Measurements from ENCODE around the gene SYNDIG1.
"Not testable (repeated sequence)": the region's sequence is repeated elsewhere in the genome, so short reads cannot be mapped to it uniquely, and the experiment has no call there.

The SYNDIG1 gene

DNA sequence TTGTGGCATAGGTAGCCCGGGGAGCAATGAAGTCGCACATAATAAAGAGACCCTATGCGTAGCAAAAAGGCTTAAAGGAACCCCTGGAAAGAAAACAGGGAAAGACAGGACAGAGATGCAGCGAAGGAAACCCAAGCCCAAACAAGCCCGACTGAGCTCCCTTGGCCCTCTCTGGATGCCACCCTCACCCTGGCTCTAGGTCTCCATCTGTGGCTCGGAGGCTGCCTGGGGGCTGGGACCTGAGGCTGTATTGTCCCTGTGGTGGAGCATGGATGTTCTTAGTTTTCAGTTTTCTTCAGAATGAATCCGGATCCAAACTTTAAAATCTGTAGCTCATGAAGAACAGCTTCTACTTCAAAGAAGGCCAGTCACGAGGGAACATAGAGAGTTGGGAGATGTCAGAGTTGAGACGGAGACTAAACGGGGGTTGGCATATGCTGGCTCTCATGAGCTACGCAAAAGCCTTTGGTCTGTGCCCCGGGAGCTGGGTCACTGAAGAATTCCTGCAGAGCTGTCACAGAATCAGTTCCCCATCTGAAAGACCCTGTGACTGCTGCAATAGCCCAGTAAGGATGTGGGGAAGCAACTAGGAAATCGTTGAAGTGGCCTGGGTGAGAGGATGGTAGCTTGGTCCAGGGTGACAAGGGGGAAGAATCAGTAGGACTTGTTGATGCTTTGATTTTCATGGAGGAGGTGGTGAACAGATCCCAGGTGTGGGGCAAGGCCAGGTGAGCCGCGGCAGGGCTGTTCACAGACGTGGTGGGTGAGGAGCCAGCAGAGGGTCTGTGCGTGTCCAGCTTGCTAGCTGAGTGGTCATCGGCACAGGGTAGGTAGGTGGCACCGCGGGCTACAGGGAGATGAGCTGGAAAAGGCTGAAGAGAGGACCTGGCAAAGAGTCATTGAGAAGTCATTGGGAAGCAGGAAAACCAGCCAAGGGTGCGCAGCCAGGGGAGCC lies 35.2 kb downstream of the SYNDIG1 start:
- H3K27ac Mint-ChIP-seq = peak overlapping the region; percentile 6
- no peaks in the 10 kb centered on the region for H3K9me3 Mint-ChIP-seq
- H3K4me1 Mint-ChIP-seq (ENCODE audit: low read depth) = no peaks in the 10 kb centered on the region
- no peak for DNase-seq
- H3K27me3 Mint-ChIP-seq = peaks cover 10% of the 10 kb centered on the region
- H3K4me3 Mint-ChIP-seq = no peak overlapping the region
- H3K36me3 Mint-ChIP-seq (ENCODE audit: low read depth) = no peaks in the 10 kb centered on the region

DNA sequence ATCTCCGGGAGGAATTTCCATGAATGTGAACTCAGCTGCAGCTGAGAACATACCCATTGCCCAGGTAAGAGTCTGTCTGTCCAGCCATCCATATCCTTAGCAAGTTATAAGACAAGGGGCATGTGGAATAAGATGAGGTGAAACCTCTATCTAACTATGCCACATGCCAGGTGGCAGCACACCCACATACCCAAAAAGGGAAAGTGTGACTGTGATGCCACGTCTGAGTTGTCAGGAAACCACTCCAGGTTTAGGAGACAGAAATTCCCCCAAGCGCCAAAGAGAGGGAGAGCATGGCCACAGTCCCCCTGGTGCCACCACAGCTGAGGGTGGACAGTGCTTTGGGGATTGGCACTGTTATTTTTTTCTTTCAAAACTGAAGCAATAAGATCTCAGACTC lies 36.7 kb downstream of the SYNDIG1 start:
- no peak overlapping the region for H3K4me3 Mint-ChIP-seq
- peaks cover 10% of the 10 kb centered on the region for H3K27me3 Mint-ChIP-seq
- no peak overlapping the region for H3K27ac Mint-ChIP-seq
- H3K4me1 Mint-ChIP-seq (ENCODE audit: low read depth) = no peaks in the 10 kb centered on the region
- H3K9me3 Mint-ChIP-seq = no peaks in the 10 kb centered on the region
- DNase-seq = no peak
- no peaks in the 10 kb centered on the region for H3K36me3 Mint-ChIP-seq (ENCODE audit: low read depth)

- no peak for DNase-seq
- no peak overlapping the region for H3K27ac Mint-ChIP-seq
- H3K4me1 Mint-ChIP-seq (ENCODE audit: low read depth) = no peaks in the 10 kb centered on the region
- no peaks in the 10 kb centered on the region for H3K36me3 Mint-ChIP-seq (ENCODE audit: low read depth)
- H3K4me3 Mint-ChIP-seq = no peak overlapping the region
- no peaks in the 10 kb centered on the region for H3K9me3 Mint-ChIP-seq
- peaks cover 14% of the 10 kb centered on the region for H3K27me3 Mint-ChIP-seq
These were observed 37.3 kb downstream of the SYNDIG1 start for GRCh38 chr20:24506696-24507095.

- Mint-ChIP-seq H3K27me3 (peaks cover 15% of the 10 kb centered on the region), H3K9me3 (no peaks in the 10 kb centered on the region), H3K27ac (no peak overlapping the region), H3K4me1 (ENCODE audit: low read depth) (no peaks in the 10 kb centered on the region), H3K36me3 (ENCODE audit: low read depth) (no peaks in the 10 kb centered on the region), H3K4me3 (no peak overlapping the region)
- no peak for DNase-seq
These were observed 37.9 kb downstream of the SYNDIG1 start for GRCh38 chr20:24507182-24507853.

GRCh38 chr20:24512441-24512840 lies 43.0 kb downstream of the SYNDIG1 start:
- H3K36me3 Mint-ChIP-seq (ENCODE audit: low read depth); H3K4me3 Mint-ChIP-seq; H3K4me1 Mint-ChIP-seq (ENCODE audit: low read depth); DNase-seq; H3K9me3 Mint-ChIP-seq; H3K27ac Mint-ChIP-seq; H3K27me3 Mint-ChIP-seq: not testable (repeated sequence)

DNA sequence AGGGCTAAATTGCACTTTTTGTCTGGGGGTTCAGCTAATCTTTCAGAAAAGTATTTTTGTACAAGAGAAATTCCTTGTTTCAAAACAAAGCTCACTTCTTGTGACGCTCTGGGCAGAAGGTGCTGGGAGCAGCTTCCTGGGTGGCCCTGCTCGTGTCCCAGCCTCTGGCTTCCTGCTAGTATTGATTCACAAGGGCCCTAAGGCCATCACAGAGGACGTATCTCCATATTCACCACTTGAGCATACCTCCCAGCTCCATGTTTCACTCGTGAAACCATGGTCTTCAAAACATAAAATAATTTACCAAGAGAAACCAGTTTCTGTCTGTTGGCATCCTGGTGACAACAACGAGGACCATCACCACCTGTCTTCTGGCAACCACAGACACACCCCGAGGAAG lies 49.1 kb downstream of the SYNDIG1 start:
- H3K27me3 Mint-ChIP-seq = no peaks in the 10 kb centered on the region
- DNase-seq = no peak

DNA sequence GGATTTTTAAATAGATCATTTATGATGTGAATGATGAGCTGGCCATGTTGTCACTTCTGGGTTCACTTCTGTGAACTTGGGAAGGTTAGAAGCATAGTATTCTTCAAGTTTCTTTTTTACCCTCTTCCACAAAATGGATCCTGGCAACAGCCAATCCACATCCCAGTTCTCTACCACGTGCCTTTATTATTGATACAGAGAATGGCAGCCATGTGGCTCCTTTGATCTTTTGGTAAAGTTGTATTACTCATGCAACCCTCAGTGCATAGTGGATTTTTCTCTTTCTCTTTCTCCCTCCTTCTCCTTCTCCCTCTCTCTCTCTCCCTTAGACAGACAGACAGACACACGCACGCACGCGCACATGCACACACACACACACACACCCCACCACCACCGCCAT lies 50.0 kb downstream of the SYNDIG1 start:
- no peak for DNase-seq
- peaks cover 5% of the 10 kb centered on the region for H3K4me1 Mint-ChIP-seq (ENCODE audit: low read depth)
- H3K9me3 Mint-ChIP-seq = no peaks in the 10 kb centered on the region
- H3K4me3 Mint-ChIP-seq = no peak overlapping the region
- no peak overlapping the region for H3K27ac Mint-ChIP-seq
- no peaks in the 10 kb centered on the region for H3K27me3 Mint-ChIP-seq
- H3K36me3 Mint-ChIP-seq (ENCODE audit: low read depth) = no peaks in the 10 kb centered on the region

More for the DNA sequence above, 49.1 kb downstream of the SYNDIG1 start:
- H3K27ac Mint-ChIP-seq = no peak overlapping the region
- no peaks in the 10 kb centered on the region for H3K36me3 Mint-ChIP-seq (ENCODE audit: low read depth)
- no peak overlapping the region for H3K4me3 Mint-ChIP-seq
- H3K4me1 Mint-ChIP-seq (ENCODE audit: low read depth) = peaks cover 5% of the 10 kb centered on the region
- no peaks in the 10 kb centered on the region for H3K9me3 Mint-ChIP-seq

DNA sequence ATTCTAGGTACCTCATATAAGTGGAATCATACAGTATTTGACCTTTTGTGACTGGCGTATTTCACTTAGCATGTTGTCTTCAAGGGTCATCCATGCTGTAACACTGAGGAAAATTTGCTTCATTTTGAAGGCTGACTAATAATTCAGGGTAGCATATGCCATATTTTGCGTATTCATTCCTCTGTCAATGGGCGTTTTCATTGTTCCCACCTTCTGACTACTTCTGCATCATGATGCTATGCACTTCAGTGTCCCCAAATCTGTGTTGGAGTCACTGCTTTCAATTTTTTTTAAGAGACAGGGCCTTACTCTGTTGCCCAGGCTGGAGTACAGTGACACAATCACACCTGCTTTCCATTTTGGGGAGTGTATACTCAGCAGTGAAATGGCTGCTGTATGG lies 51.6 kb downstream of the SYNDIG1 start:
- H3K9me3 Mint-ChIP-seq = no peaks in the 10 kb centered on the region
- H3K36me3 Mint-ChIP-seq (ENCODE audit: low read depth) = no peaks in the 10 kb centered on the region
- DNase-seq = no peak
- no peaks in the 10 kb centered on the region for H3K27me3 Mint-ChIP-seq
- no peak overlapping the region for H3K27ac Mint-ChIP-seq
- H3K4me1 Mint-ChIP-seq (ENCODE audit: low read depth) = peaks cover 5% of the 10 kb centered on the region
- no peak overlapping the region for H3K4me3 Mint-ChIP-seq

DNA sequence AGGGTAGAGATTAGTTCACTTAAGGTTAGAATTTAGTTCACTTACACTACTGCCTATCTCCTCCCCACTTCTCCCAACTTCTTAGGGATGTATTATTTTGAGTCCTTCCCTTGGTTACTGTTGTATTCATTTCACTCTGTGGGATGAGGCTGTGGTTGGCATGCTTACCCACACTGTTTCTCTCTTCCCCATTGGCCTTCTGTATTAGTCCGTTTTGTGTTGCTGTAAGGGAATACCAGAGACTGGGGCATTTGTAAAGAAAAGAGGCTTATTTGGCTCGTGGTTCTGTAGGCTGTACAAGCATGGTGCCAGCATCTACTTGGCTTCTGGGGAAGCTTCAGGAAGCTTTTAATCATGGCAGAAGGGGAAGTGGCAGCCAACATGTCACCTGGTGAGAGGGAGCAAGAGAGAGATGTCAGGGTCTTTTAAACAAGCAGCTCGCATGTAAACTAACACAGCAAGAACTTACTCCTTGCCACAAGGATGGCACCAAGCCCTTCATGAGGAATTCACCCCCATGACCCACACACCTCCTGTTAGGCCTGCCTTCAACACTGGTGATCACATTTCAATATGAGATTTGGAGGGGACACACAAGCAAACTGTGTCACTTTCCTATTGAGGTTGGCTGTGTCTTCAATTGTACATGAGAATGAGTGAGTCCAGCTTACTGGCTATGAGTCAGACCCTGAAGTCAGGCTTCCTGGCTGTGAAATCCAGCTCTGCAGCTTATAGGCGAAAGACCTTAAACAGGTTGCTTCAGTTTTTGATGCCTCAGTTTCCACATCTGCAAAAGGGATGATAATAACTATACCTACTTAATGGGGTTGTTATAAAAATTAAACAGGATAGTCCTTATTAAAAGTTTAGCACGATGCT lies 53.3 kb downstream of the SYNDIG1 start:
- H3K4me1 Mint-ChIP-seq (ENCODE audit: low read depth) = peaks cover 5% of the 10 kb centered on the region
- H3K27me3 Mint-ChIP-seq = no peaks in the 10 kb centered on the region
- no peaks in the 10 kb centered on the region for H3K9me3 Mint-ChIP-seq
- DNase-seq = no peak
- no peak overlapping the region for H3K27ac Mint-ChIP-seq
- H3K4me3 Mint-ChIP-seq = no peak overlapping the region
- no peaks in the 10 kb centered on the region for H3K36me3 Mint-ChIP-seq (ENCODE audit: low read depth)

- H3K27me3 Mint-ChIP-seq = no peaks in the 10 kb centered on the region
- no peak for DNase-seq
- H3K4me1 Mint-ChIP-seq (ENCODE audit: low read depth) = peaks cover 5% of the 10 kb centered on the region
- H3K4me3 Mint-ChIP-seq = no peak overlapping the region
- no peaks in the 10 kb centered on the region for H3K9me3 Mint-ChIP-seq
- H3K27ac Mint-ChIP-seq = no peak overlapping the region
- H3K36me3 Mint-ChIP-seq (ENCODE audit: low read depth) = no peaks in the 10 kb centered on the region
These were observed 54.2 kb downstream of the SYNDIG1 start for GRCh38 chr20:24523661-24524060.

DNA sequence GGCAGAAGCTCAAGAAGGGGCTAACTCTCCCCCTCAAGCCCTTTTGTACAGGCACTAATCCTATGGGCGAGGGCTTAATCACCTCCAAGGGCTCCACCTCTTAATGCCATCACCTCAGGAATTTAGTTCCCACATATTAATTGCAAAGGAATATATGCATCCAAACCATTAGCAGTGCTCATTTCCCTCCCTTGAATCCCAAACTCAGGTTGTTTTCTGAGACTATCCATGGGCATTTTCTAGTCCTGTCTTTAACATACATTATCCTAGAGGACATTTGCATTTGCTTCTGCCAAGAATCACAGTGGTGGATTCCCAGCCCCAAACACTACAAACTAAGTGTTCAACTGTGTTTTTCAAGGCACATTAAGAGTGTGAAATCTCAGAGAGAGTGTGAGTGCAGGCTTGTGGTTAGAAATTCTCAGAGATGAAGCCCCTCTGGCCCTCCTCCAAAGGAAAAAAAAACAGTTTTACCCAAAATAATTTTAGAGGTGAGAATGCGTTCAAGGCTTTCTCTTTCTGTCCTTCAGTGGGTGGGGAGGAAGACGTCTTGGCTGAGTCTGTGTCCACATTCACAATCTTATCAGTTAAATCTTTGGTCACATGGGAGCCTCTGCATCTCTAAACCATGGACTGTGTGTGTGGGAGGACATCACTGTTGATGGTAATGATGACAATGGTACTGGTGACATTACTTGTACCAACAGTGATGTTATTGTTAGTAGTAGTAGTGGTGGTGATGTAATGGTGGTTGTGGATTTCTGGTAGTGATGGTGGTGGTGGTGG lies 59.3 kb downstream of the SYNDIG1 start:
- Mint-ChIP-seq H3K27ac (no peak overlapping the region), H3K36me3 (ENCODE audit: low read depth) (no peaks in the 10 kb centered on the region), H3K4me1 (ENCODE audit: low read depth) (no peaks in the 10 kb centered on the region), H3K27me3 (no peaks in the 10 kb centered on the region), H3K4me3 (no peak overlapping the region), H3K9me3 (no peaks in the 10 kb centered on the region)
- DNase-seq = no peak

DNA sequence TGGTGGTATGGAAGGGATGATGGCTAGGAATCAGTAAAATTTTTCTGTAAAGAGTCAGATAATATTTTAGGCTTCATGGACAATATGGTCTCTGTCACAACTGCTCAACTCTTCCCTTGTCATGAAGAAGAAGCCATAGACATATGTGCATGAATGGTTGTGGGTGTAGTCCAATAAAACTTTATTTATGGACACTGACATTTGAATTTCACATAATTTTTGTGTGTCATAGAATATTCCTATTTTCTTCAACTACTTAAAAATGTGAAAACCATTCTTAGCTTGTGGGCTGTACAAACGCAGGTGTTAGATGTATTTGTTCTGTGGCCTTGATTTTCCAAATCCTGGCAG lies 59.9 kb downstream of the SYNDIG1 start:
- no peaks in the 10 kb centered on the region for H3K36me3 Mint-ChIP-seq (ENCODE audit: low read depth)
- no peak for DNase-seq

DNA sequence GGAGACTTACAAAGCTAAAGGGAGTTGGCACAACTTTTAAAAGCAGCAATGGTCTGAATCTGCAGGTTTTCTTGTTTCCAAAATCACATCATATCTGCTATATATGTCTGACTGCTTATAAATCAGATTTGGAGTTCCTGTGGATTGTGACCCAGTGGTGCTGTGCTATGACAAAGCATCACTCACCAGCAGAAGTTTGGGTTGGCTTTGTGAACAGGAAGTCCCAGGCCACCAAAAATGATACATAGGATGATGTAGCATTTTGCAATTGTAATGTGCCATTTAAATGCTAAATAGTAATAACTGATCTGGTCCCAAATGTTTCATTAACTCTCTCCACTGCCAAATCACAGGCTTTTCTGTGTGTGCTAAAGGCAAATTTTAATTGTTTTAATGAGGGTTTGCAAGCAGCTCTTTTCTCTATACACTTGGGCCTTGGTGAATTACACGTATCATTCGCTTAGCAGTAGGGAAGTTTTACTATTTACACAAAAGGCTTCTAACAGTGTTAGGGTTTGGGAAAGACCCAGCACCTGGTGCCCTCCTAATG lies 60.8 kb downstream of the SYNDIG1 start:
- Mint-ChIP-seq H3K4me3 (no peak overlapping the region), H3K9me3 (no peaks in the 10 kb centered on the region), H3K36me3 (ENCODE audit: low read depth) (no peaks in the 10 kb centered on the region), H3K27ac (no peak overlapping the region), H3K27me3 (no peaks in the 10 kb centered on the region), H3K4me1 (ENCODE audit: low read depth) (no peaks in the 10 kb centered on the region)
- no peak for DNase-seq

More for the DNA sequence above, 59.9 kb downstream of the SYNDIG1 start:
- no peaks in the 10 kb centered on the region for H3K9me3 Mint-ChIP-seq
- no peak overlapping the region for H3K27ac Mint-ChIP-seq
- H3K27me3 Mint-ChIP-seq = no peaks in the 10 kb centered on the region
- H3K4me3 Mint-ChIP-seq = no peak overlapping the region
- H3K4me1 Mint-ChIP-seq (ENCODE audit: low read depth) = no peaks in the 10 kb centered on the region

- Mint-ChIP-seq H3K4me3 (no peak overlapping the region), H3K27me3 (no peaks in the 10 kb centered on the region), H3K27ac (no peak overlapping the region), H3K4me1 (ENCODE audit: low read depth) (no peaks in the 10 kb centered on the region), H3K36me3 (ENCODE audit: low read depth) (no peaks in the 10 kb centered on the region), H3K9me3 (no peaks in the 10 kb centered on the region)
- no peak for DNase-seq
These were observed 61.8 kb downstream of the SYNDIG1 start for GRCh38 chr20:24531202-24531601.

All from activated T-cell treated with anti-CD3 and anti-CD28 coated beads, Interleukin-2, amount 50 U/mL, for 24 hours (primary cell).